Naive B cell (primary cell): ENCODE data around the gene ZNF624. TPM values are rescaled to one million over a fixed set of nuclear protein-coding genes. Genes with fewer than 3 reads are reported as not detected.

Experiments used
- ATAC-seq, 2 donors: fragments of 150-1000 bp; cut with Tn5 transposase; 2 replicates each; pipeline ENCODE4 v1.10.0; 2021; ENCODE audit warnings: low read depth in 2 of 2, mild to moderate bottlenecking in 2 of 2, moderate library complexity in 2 of 2
- DNase-seq: peaks from one replicate; pipeline ENCODE4 v3.0.0; 2022
- H3K27ac Mint-ChIP-seq, 6 donors: one replicate each; pipeline ENCODE4 v1.8.0; 2020 to 2022; ENCODE audit warnings: mild to moderate bottlenecking in 6 of 6, mixed read lengths in 6 of 6, moderate library complexity in 5 of 6, inconsistent platforms in 2 of 6
- H3K27me3 Mint-ChIP-seq, 3 donors: one replicate each; pipeline ENCODE4 v1.8.0; 2021 to 2022; ENCODE audit warnings: mixed read lengths in 3 of 3, mild to moderate bottlenecking in 1 of 3
- H3K36me3 Mint-ChIP-seq, 2 donors: one replicate each; pipeline ENCODE4 v1.8.0; 2020 to 2022; ENCODE audit warnings: mixed read lengths in 2 of 2, inconsistent platforms in 1 of 2, mild to moderate bottlenecking in 1 of 2
- H3K4me1 Mint-ChIP-seq, 3 donors: one replicate each; pipeline ENCODE4 v1.8.0; 2020 to 2022; ENCODE audit warnings: mixed read lengths in 3 of 3, inconsistent platforms in 1 of 3, mild to moderate bottlenecking in 1 of 3, moderate library complexity in 1 of 3
- H3K4me3 Mint-ChIP-seq, 8 donors: one replicate each; pipeline ENCODE4 v1.8.0; 2020 to 2022; ENCODE audit warnings: mild to moderate bottlenecking in 8 of 8, mixed read lengths in 8 of 8, moderate library complexity in 8 of 8, inconsistent platforms in 2 of 8
- H3K9me3 Mint-ChIP-seq, 7 donors: one replicate each; pipeline ENCODE4 v1.8.0; 2020 to 2022; ENCODE audit warnings: mixed read lengths in 7 of 7, mild to moderate bottlenecking in 5 of 7, inconsistent platforms in 2 of 7, moderate library complexity in 1 of 7
- polyA plus RNA-seq, 6 donors: library from polyadenylated mRNA; unstranded; fragments of 300-500 nt; fragmentation: Illumina TruSeq; gene quantifications; one replicate each; pipeline ENCODE4 v1.2.3, GENCODE V29; 2021; ENCODE audit warnings: low read depth in 6 of 6

Gene ZNF624
- polyA plus RNA-seq, 6 donors from 2014 or later = 5.5 to 13.3 (median 6.7) TPM

- Mint-ChIP-seq H3K4me3 (peak overlapping the region; percentile 86 to 96 (median 92)), H3K9me3 (no peaks in the 10 kb centered on the region), H3K4me1 (peaks cover 10 to 20% (median 12%) of the 10 kb centered on the region in 3 donors), H3K27me3 (peaks cover 0 to 9% (median 7%) of the 10 kb centered on the region in 3 donors), H3K27ac (peak overlapping the region in 3 of 6 donors; percentile 8 to 88 (median 80)), H3K36me3 (peaks cover 9 to 11% of the 10 kb centered on the region in 2 donors)
- DNase-seq (no peak), ATAC-seq (no peak)
These were observed 743 bp downstream of the ZNF624 start for GRCh38 chr17:16652847-16653366.

DNA sequence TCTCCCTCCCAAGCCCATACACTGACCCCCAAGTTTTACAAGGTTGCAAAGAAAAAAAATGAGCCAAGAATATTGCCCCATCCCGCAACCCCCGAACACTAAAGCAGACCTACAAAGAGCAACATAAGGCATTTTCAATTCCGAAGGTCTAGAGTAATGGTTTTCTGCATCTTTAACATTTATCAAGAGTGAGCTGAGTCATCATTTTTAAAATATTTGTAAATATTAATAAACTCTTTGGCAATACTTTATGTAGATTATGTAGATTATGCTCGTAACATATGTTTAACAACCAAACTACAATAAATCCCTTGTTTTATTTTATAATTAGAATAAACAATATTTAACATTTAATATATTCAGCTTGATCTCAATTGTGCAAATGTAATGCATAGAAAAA, 1.4 kb downstream of the ZNF624 start:
- no peaks in the 10 kb centered on the region for H3K9me3 Mint-ChIP-seq
- ATAC-seq (no peak), DNase-seq (no peak)
- no peak overlapping the region for H3K27ac Mint-ChIP-seq
- peaks cover 9 to 11% of the 10 kb centered on the region in 2 donors for H3K36me3 Mint-ChIP-seq
- peak overlapping the region in 6 of 8 donors; percentile 16 to 96 (median 63) for H3K4me3 Mint-ChIP-seq
- peaks cover 10 to 20% (median 12%) of the 10 kb centered on the region in 3 donors for H3K4me1 Mint-ChIP-seq
- H3K27me3 Mint-ChIP-seq = peaks cover 0 to 3% (median 3%) of the 10 kb centered on the region in 3 donors

- DNase-seq = no peak
- Mint-ChIP-seq H3K27me3 (no peaks in the 10 kb centered on the region), H3K4me1 (peaks cover 10 to 20% (median 12%) of the 10 kb centered on the region in 3 donors), H3K9me3 (no peaks in the 10 kb centered on the region), H3K36me3 (peaks cover 9 to 11% of the 10 kb centered on the region in 2 donors), H3K27ac (no peak overlapping the region), H3K4me3 (no peak overlapping the region)
- no peak for ATAC-seq
These were observed 4.1 kb downstream of the ZNF624 start for GRCh38 chr17:16649585-16649984.

DNA sequence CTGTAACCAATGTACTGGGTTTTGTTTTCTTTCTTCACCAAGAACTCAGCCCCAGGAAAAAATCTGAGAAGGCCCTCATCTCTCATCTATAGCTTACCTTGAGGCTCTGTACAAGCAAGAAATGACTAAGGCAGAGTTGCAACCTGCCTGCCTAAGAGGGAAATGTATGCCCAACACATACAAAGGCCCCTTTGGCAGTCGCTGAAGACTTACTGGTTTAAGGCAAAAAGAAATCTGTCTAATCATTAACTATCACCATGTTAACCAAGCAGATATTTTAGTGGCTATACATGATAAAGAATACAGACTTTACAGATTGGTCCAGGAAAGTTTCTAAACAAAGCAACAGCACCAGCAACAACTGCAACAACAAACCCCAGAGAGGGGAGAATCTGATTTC, 14.2 kb downstream of the ZNF624 start:
- ATAC-seq (no peak), DNase-seq (no peak)
- H3K9me3 Mint-ChIP-seq = peaks cover 0 to 7% (median 1%) of the 10 kb centered on the region in 7 donors
- H3K27me3 Mint-ChIP-seq = no peaks in the 10 kb centered on the region
- H3K27ac Mint-ChIP-seq = no peak overlapping the region
- no peak overlapping the region for H3K4me3 Mint-ChIP-seq
- peaks cover 11 to 25% of the 10 kb centered on the region in 2 donors for H3K36me3 Mint-ChIP-seq
- H3K4me1 Mint-ChIP-seq = peaks cover 0 to 10% (median 4%) of the 10 kb centered on the region in 3 donors

GRCh38 chr17:16623282-16623681, 30.4 kb downstream of the ZNF624 start:
- Mint-ChIP-seq H3K27me3 (no peaks in the 10 kb centered on the region), H3K36me3 (peaks cover 50 to 51% of the 10 kb centered on the region in 2 donors), H3K27ac (no peak overlapping the region), H3K4me1 (peaks cover 0 to 2% (median 0%) of the 10 kb centered on the region in 3 donors), H3K9me3 (peaks cover 30 to 87% (median 71%) of the 10 kb centered on the region in 7 donors), H3K4me3 (peak overlapping the region in 1 of 8 donors; percentile 30)
- DNase-seq = no peak
- ATAC-seq = no peak

GRCh38 chr17:16622540-16623277, 30.9 kb downstream of the ZNF624 start:
- Mint-ChIP-seq H3K36me3 (peaks cover 44 to 47% of the 10 kb centered on the region in 2 donors), H3K4me1 (no peaks in the 10 kb centered on the region), H3K27me3 (no peaks in the 10 kb centered on the region), H3K27ac (no peak overlapping the region), H3K9me3 (peaks cover 28 to 86% (median 66%) of the 10 kb centered on the region in 7 donors), H3K4me3 (peak overlapping the region in 1 of 8 donors; percentile 30)
- ATAC-seq (no peak), DNase-seq (no peak)

- ATAC-seq = no peak
- Mint-ChIP-seq H3K4me3 (no peak overlapping the region), H3K9me3 (peaks cover 21 to 86% (median 63%) of the 10 kb centered on the region in 7 donors), H3K4me1 (no peaks in the 10 kb centered on the region), H3K27ac (peak overlapping the region in 1 of 6 donors; percentile 44), H3K27me3 (no peaks in the 10 kb centered on the region), H3K36me3 (peaks cover 33 to 51% of the 10 kb centered on the region in 2 donors)
- DNase-seq = no peak
These were observed 36.1 kb downstream of the ZNF624 start for GRCh38 chr17:16617481-16618060.

GRCh38 chr17:16599537-16599936, 54.1 kb downstream of the ZNF624 start:
- Mint-ChIP-seq H3K4me3 (no peak overlapping the region), H3K9me3 (peaks cover 0 to 11% (median 7%) of the 10 kb centered on the region in 7 donors), H3K27ac (peak overlapping the region in 1 of 6 donors; percentile 37), H3K27me3 (peaks cover 26 to 42% (median 26%) of the 10 kb centered on the region in 3 donors), H3K36me3 (peaks cover 0 to 7% of the 10 kb centered on the region in 2 donors), H3K4me1 (no peaks in the 10 kb centered on the region)
- DNase-seq (no peak), ATAC-seq (no peak)

GRCh38 chr17:16593356-16594102, 60.1 kb downstream of the ZNF624 start:
- Mint-ChIP-seq H3K4me3 (no peak overlapping the region), H3K9me3 (peaks cover 0 to 4% (median 2%) of the 10 kb centered on the region in 7 donors), H3K27me3 (peaks cover 25 to 63% (median 34%) of the 10 kb centered on the region in 3 donors), H3K4me1 (peaks cover 0 to 7% (median 5%) of the 10 kb centered on the region in 3 donors), H3K27ac (no peak overlapping the region), H3K36me3 (no peaks in the 10 kb centered on the region)
- DNase-seq (no peak), ATAC-seq (no peak)

GRCh38 chr17:16589097-16589969, 64.3 kb downstream of the ZNF624 start:
- no peaks in the 10 kb centered on the region for H3K36me3 Mint-ChIP-seq
- peak overlapping the region; percentile 71 to 89 (median 84) for H3K4me3 Mint-ChIP-seq
- H3K27ac Mint-ChIP-seq = no peak overlapping the region
- ATAC-seq = peak; percentile 81 to 83
- H3K4me1 Mint-ChIP-seq = peaks cover 3 to 14% (median 12%) of the 10 kb centered on the region in 3 donors
- H3K27me3 Mint-ChIP-seq = peaks cover 38 to 76% (median 50%) of the 10 kb centered on the region in 3 donors
- DNase-seq = peak; percentile 87
- peaks cover 0 to 2% (median 0%) of the 10 kb centered on the region in 7 donors for H3K9me3 Mint-ChIP-seq

- peaks cover 8 to 21% (median 20%) of the 10 kb centered on the region in 3 donors for H3K4me1 Mint-ChIP-seq
- no peak overlapping the region for H3K27ac Mint-ChIP-seq
- H3K4me3 Mint-ChIP-seq = no peak overlapping the region
- peaks cover 54 to 77% (median 57%) of the 10 kb centered on the region in 3 donors for H3K27me3 Mint-ChIP-seq
- no peak for ATAC-seq
- no peak for DNase-seq
- no peaks in the 10 kb centered on the region for H3K9me3 Mint-ChIP-seq
- no peaks in the 10 kb centered on the region for H3K36me3 Mint-ChIP-seq
These were observed 67.9 kb downstream of the ZNF624 start for GRCh38 chr17:16585796-16586195.

GRCh38 chr17:16584273-16584995, 69.2 kb downstream of the ZNF624 start:
- H3K4me3 Mint-ChIP-seq = peak overlapping the region; percentile 47 to 80 (median 68)
- no peaks in the 10 kb centered on the region for H3K36me3 Mint-ChIP-seq
- peak overlapping the region in 1 of 6 donors; percentile 76 for H3K27ac Mint-ChIP-seq
- H3K9me3 Mint-ChIP-seq = peaks cover 0 to 9% (median 0%) of the 10 kb centered on the region in 7 donors
- peak; percentile 87 to 88 for ATAC-seq
- peaks cover 63 to 78% (median 68%) of the 10 kb centered on the region in 3 donors for H3K27me3 Mint-ChIP-seq
- H3K4me1 Mint-ChIP-seq = peaks cover 8 to 18% (median 17%) of the 10 kb centered on the region in 3 donors
- peak; percentile 69 for DNase-seq
